Measurements from ENCODE around the gene IKZF2.

IKZF2 gene

GRCh38 chr2:213185147-213185822 is 33.9 kb upstream of the IKZF2 start:
- DNase-seq (ENCODE audit: extremely low read depth, low read depth), result no peak

GRCh38 chr2:213181712-213182111 is 30.3 kb upstream of the IKZF2 start:
- no peak for TF ChIP-seq CTCF (IDR thresholded peaks at IDR 0.05; ENCODE audit: low read depth, low read length)
- DNase-seq (ENCODE audit: extremely low read depth, low read depth), result no peak

More at GRCh38 chr2:213185147-213185822, 33.9 kb upstream of the IKZF2 start:
- TF ChIP-seq CTCF (IDR thresholded peaks at IDR 0.05; ENCODE audit: low read depth, low read length), result no peak

- TF ChIP-seq CTCF (IDR thresholded peaks at IDR 0.05; ENCODE audit: low read depth, low read length), result no peak
- DNase-seq (ENCODE audit: extremely low read depth, low read depth), result no peak
These were observed 26.3 kb upstream of the IKZF2 start for GRCh38 chr2:213177679-213178078.

GRCh38 chr2:213175673-213176247 is 24.3 kb upstream of the IKZF2 start:
- no peak for TF ChIP-seq CTCF (IDR thresholded peaks at IDR 0.05; ENCODE audit: low read depth, low read length)
- DNase-seq (ENCODE audit: extremely low read depth, low read depth), result no peak

- no peak for TF ChIP-seq CTCF (IDR thresholded peaks at IDR 0.05; ENCODE audit: low read depth, low read length)
- no peak for DNase-seq (ENCODE audit: extremely low read depth, low read depth)
These were observed 21.2 kb upstream of the IKZF2 start for GRCh38 chr2:213172641-213173040.

GRCh38 chr2:213171147-213171546 is 19.7 kb upstream of the IKZF2 start:
- TF ChIP-seq CTCF (IDR thresholded peaks at IDR 0.05; ENCODE audit: low read depth, low read length), result no peak
- DNase-seq (ENCODE audit: extremely low read depth, low read depth), result no peak

GRCh38 chr2:213167271-213167930 is 16.0 kb upstream of the IKZF2 start:
- no peak for TF ChIP-seq CTCF (IDR thresholded peaks at IDR 0.05; ENCODE audit: low read depth, low read length)
- no peak for DNase-seq (ENCODE audit: extremely low read depth, low read depth)
